ENCODE results near the gene EFCAB11. TPM values are rescaled to one million over a fixed set of nuclear protein-coding genes. Genes with fewer than 3 reads are reported as not detected.

EFCAB11 gene
- total RNA-seq, 1 experiment from 2014 or later = 10.6 TPM

GRCh38 chr14:89858089-89858488 is 96.4 kb downstream of the EFCAB11 start:
- CTCF ChIA-PET = no interaction called here
- Mint-ChIP-seq H3K27ac (ENCODE audit: low read depth, unreplicated experiment) (no peak overlapping the region), H3K4me3 (ENCODE audit: unreplicated experiment) (no peak overlapping the region), H3K27me3 (ENCODE audit: insufficient read depth, unreplicated experiment) (no peaks in the 10 kb centered on the region), H3K9me3 (ENCODE audit: unreplicated experiment) (no peaks in the 10 kb centered on the region), H3K4me1 (ENCODE audit: insufficient read depth, unreplicated experiment) (peaks cover 10% of the 10 kb centered on the region), H3K36me3 (ENCODE audit: insufficient read depth, unreplicated experiment) (no peaks in the 10 kb centered on the region)
- intact Hi-C loops (cut with micrococcal nuclease) = no loop called here
- no TSS peak for BruUV-seq (replicated peaks)
- TF ChIP-seq CTCF (IDR thresholded peaks at IDR 0.05; ENCODE audit: unreplicated experiment) = no peak
- POLR2A ChIA-PET = no interaction called here
- DNase-seq (ENCODE audit: unreplicated experiment) = peak; percentile 16

- Mint-ChIP-seq H3K27ac (ENCODE audit: low read depth, unreplicated experiment) (no peak overlapping the region), H3K27me3 (ENCODE audit: insufficient read depth, unreplicated experiment) (no peaks in the 10 kb centered on the region), H3K9me3 (ENCODE audit: unreplicated experiment) (no peaks in the 10 kb centered on the region), H3K4me3 (ENCODE audit: unreplicated experiment) (no peak overlapping the region), H3K4me1 (ENCODE audit: insufficient read depth, unreplicated experiment) (peaks cover 10% of the 10 kb centered on the region), H3K36me3 (ENCODE audit: insufficient read depth, unreplicated experiment) (no peaks in the 10 kb centered on the region)
- TF ChIP-seq CTCF (IDR thresholded peaks at IDR 0.05; ENCODE audit: unreplicated experiment) = no peak
- intact Hi-C loops (cut with micrococcal nuclease) = no loop called here
- ChIA-PET CTCF (interaction anchor here (0.6 to 1.0 kb wide), 3 partner anchors 8 to 116 kb away, joined by 3 to 4 read pairs (median 3); no protein-coding TSS in a partner anchor), POLR2A (interaction anchor here (0.5 to 1.9 kb wide), 6 partner anchors 9 to 441 kb away, joined by 3 to 9 read pairs (median 4); no protein-coding TSS in a partner anchor)
- no TSS peak for BruUV-seq (replicated peaks)
- no peak for DNase-seq (ENCODE audit: unreplicated experiment)
Observed at GRCh38 chr14:89856871-89857345, 97.6 kb downstream of the EFCAB11 start.

- ChIA-PET CTCF (interaction anchor here (0.8 to 1.1 kb wide), 3 partner anchors 7 to 20 kb away, joined by 3 to 4 read pairs (median 3); no protein-coding TSS in a partner anchor), POLR2A (interaction anchor here (0.5 to 1.9 kb wide), 6 partner anchors 10 to 107 kb away, joined by 3 to 9 read pairs (median 4); no protein-coding TSS in a partner anchor)
- DNase-seq (ENCODE audit: unreplicated experiment) = peak; percentile 64
- peaks cover 10% of the 10 kb centered on the region for H3K4me1 Mint-ChIP-seq (ENCODE audit: insufficient read depth, unreplicated experiment)
- no TSS peak for BruUV-seq (replicated peaks)
- H3K9me3 Mint-ChIP-seq (ENCODE audit: unreplicated experiment) = no peaks in the 10 kb centered on the region
- TF ChIP-seq CTCF (IDR thresholded peaks at IDR 0.05; ENCODE audit: unreplicated experiment) = no peak
- no peaks in the 10 kb centered on the region for H3K27me3 Mint-ChIP-seq (ENCODE audit: insufficient read depth, unreplicated experiment)
- no peaks in the 10 kb centered on the region for H3K36me3 Mint-ChIP-seq (ENCODE audit: insufficient read depth, unreplicated experiment)
- no peak overlapping the region for H3K27ac Mint-ChIP-seq (ENCODE audit: low read depth, unreplicated experiment)
- peak overlapping the region; percentile 13 for H3K4me3 Mint-ChIP-seq (ENCODE audit: unreplicated experiment)
- intact Hi-C loops (cut with micrococcal nuclease) = no loop called here
Observed at GRCh38 chr14:89855961-89856656, 98.4 kb downstream of the EFCAB11 start.

- Mint-ChIP-seq H3K36me3 (ENCODE audit: insufficient read depth, unreplicated experiment) (no peaks in the 10 kb centered on the region), H3K4me1 (ENCODE audit: insufficient read depth, unreplicated experiment) (peaks cover 15% of the 10 kb centered on the region), H3K27ac (ENCODE audit: low read depth, unreplicated experiment) (no peak overlapping the region), H3K4me3 (ENCODE audit: unreplicated experiment) (no peak overlapping the region), H3K9me3 (ENCODE audit: unreplicated experiment) (no peaks in the 10 kb centered on the region), H3K27me3 (ENCODE audit: insufficient read depth, unreplicated experiment) (no peaks in the 10 kb centered on the region)
- ChIA-PET POLR2A (interaction anchor here (1.2 to 1.3 kb wide), 2 partner anchors 20 to 444 kb away, joined by 3 read pairs; no protein-coding TSS in a partner anchor), CTCF (interaction anchor here (0.6 to 0.8 kb wide), 4 partner anchors 41 to 236 kb away, joined by 3 read pairs; no protein-coding TSS in a partner anchor)
- TF ChIP-seq CTCF (IDR thresholded peaks at IDR 0.05; ENCODE audit: unreplicated experiment) = no peak
- intact Hi-C loops (cut with micrococcal nuclease) = no loop called here
- BruUV-seq (replicated peaks) = no TSS peak
- DNase-seq (ENCODE audit: unreplicated experiment) = no peak
Observed at GRCh38 chr14:89853936-89854693, 100.4 kb downstream of the EFCAB11 start.
